ENCODE results near the gene CIC.
A peak's percentile ranks its signal among the peaks of the same experiment; 100 is the strongest.

Gene CIC

DNA sequence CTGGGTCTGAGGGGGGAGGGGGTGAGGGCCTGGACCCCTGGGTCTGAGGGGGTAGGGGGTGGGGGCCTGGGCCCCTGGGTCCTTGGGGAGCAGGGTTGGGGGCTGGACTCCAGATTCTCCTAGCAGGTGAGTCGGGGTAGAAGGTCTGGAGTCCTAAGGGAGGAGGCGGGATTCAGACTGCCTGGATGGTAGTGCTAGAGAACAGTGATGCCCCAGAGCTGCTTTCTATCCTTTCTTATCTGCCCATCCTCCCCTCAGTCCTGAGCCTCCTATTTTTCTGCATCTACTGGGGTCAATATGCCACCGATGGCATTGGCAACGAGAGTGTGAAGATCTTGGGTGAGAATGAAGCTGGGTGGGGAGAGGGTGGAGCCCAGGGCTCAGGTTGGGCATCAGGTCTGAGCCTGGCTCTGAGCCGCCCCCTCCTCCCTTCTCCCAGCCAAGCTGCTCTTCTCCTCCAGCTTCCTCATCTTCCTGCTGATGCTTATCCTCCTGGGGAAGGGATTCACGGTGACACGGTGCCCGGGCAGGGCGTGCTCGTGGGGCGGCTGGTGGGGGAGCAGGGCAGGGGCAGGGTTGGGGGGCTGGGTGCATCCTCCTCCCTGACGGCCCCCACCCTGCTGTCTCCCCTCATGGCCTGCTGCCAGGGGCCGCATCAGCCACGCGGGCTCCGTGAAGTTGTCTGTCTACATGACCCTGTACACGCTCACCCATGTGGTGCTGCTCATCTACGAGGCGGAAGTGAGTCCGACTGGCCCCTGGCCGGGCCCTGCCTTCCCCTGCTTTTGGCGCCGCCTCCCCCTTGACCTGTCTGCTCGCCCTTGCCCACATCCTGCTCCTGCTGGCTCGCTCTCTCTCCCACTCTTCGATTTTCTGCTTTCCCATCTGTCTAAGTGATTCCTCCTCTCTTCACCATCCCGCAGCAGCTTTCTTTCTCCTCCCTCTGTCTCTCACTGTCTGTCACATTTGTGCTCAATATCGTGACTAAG lies 47.5 kb downstream of the CIC start:
- no peaks in the 10 kb centered on the region for H4K20me1 ChIP-seq (ENCODE audit: insufficient read depth, low read length)
- H3K4me1 ChIP-seq (ENCODE audit: low read length): peaks cover 3% of the 10 kb centered on the region; the same call in 1 of the 2 replicates
- H3K9ac ChIP-seq (ENCODE audit: low read length): no peak overlapping the region
- no peak for TF ChIP-seq EZH2 (optimal IDR thresholded peaks at IDR 0.05; ENCODE audit: low read depth, low read length)
- TF ChIP-seq EZH2phosphoT487 (IDR thresholded peaks at IDR 0.05; ENCODE audit: low read length): no peak
- TF ChIP-seq, protein P1, sequence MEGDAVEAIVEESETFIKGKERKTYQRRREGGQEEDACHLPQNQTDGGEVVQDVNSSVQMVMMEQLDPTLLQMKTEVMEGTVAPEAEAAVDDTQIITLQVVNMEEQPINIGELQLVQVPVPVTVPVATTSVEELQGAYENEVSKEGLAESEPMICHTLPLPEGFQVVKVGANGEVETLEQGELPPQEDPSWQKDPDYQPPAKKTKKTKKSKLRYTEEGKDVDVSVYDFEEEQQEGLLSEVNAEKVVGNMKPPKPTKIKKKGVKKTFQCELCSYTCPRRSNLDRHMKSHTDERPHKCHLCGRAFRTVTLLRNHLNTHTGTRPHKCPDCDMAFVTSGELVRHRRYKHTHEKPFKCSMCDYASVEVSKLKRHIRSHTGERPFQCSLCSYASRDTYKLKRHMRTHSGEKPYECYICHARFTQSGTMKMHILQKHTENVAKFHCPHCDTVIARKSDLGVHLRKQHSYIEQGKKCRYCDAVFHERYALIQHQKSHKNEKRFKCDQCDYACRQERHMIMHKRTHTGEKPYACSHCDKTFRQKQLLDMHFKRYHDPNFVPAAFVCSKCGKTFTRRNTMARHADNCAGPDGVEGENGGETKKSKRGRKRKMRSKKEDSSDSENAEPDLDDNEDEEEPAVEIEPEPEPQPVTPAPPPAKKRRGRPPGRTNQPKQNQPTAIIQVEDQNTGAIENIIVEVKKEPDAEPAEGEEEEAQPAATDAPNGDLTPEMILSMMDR (IDR thresholded peaks at IDR 0.05; ENCODE audit: low read length): no peak
- no peaks in the 10 kb centered on the region for H3K79me2 ChIP-seq (ENCODE audit: low read length)
- H3K27me3 ChIP-seq (replicated peaks; ENCODE audit: insufficient read depth, low read length): peaks cover 55% of the 10 kb centered on the region
- no peak for DNase-seq
- no peaks in the 10 kb centered on the region for H3K9me2 ChIP-seq (replicated peaks; ENCODE audit: insufficient read depth, low read length)
- no peaks in the 10 kb centered on the region for H3F3A ChIP-seq (ENCODE audit: insufficient read depth, low read length)
- H3K27ac ChIP-seq (ENCODE audit: low read length): no peak overlapping the region
- peak overlapping the region; percentile 57 for H2AFZ ChIP-seq (ENCODE audit: low read length)
- peak overlapping the region; percentile 55 for H3K4me2 ChIP-seq (ENCODE audit: low read depth, low read length)
- no peaks in the 10 kb centered on the region for H3K36me3 ChIP-seq (replicated peaks; ENCODE audit: insufficient read depth, low read length)
- 0 out of 2 replicates have a peak overlapping the region, but pooled peaks have one; percentile 5 for H3K4me3 ChIP-seq (ENCODE audit: low read length)
- no peaks in the 10 kb centered on the region for H3K9me3 ChIP-seq (replicated peaks; ENCODE audit: insufficient read depth, low read length)

DNA sequence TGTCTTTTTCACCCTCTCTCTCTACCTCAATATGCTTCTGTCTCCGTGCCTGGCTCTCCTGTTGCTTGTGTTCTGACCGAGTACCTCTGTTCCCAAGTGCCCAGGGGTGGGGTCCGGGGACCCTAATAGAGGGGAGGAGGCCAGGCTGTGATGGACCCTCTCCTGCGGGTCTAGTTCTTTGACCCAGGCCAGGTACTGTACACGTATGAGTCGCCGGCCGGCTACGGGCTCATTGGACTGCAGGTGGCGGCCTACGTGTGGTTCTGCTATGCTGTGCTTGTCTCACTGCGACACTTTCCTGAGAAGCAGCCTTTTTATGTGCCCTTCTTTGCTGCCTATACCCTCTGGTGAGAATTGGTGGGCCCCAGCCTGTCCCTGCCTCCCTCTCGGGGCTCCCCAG lies 48.5 kb downstream of the CIC start:
- Histone ChIP-seq H3K27ac (ENCODE audit: low read length) (no peak overlapping the region), H4K20me1 (ENCODE audit: insufficient read depth, low read length) (no peaks in the 10 kb centered on the region), H3K79me2 (ENCODE audit: low read length) (no peaks in the 10 kb centered on the region), H3K36me3 (replicated peaks; ENCODE audit: insufficient read depth, low read length) (no peaks in the 10 kb centered on the region), H2AFZ (ENCODE audit: low read length) (no peak overlapping the region), H3K9me2 (replicated peaks; ENCODE audit: insufficient read depth, low read length) (no peaks in the 10 kb centered on the region), H3F3A (ENCODE audit: insufficient read depth, low read length) (no peaks in the 10 kb centered on the region), H3K9me3 (replicated peaks; ENCODE audit: insufficient read depth, low read length) (no peaks in the 10 kb centered on the region), H3K4me3 (ENCODE audit: low read length) (no peak overlapping the region), H3K27me3 (replicated peaks; ENCODE audit: insufficient read depth, low read length) (peaks cover 55% of the 10 kb centered on the region), H3K4me2 (ENCODE audit: low read depth, low read length) (no peak overlapping the region), H3K9ac (ENCODE audit: low read length) (no peak overlapping the region), H3K4me1 (ENCODE audit: low read length) (peaks cover 3% of the 10 kb centered on the region; the same call in 1 of the 2 replicates)
- DNase-seq: no peak
- no peak for TF ChIP-seq EZH2 (optimal IDR thresholded peaks at IDR 0.05; ENCODE audit: low read depth, low read length)
- TF ChIP-seq, protein P1 (IDR thresholded peaks at IDR 0.05; ENCODE audit: low read length): no peak
- TF ChIP-seq EZH2phosphoT487 (IDR thresholded peaks at IDR 0.05; ENCODE audit: low read length): no peak

DNA sequence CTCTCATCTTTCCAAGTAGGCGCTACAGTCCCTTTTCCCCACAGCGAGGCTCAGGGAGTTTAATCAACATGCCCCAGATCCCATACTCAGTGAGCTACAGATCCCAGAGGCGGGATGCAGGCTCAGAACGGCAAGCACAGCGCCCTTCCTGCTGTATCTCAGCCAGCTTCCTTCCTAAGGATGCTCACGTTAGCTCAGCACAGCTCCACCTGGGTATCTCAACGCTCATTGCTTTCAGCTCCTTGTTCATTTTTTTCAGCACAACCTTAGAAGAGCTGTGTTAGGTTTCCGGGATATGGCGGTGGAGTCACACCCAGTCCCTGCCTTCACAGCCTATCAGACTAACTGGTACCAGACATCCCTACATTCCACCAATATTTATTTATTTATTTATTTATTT lies 53.3 kb downstream of the CIC start:
- peaks cover 46% of the 10 kb centered on the region for H3K27me3 ChIP-seq (replicated peaks; ENCODE audit: insufficient read depth, low read length)
- H3K4me3 ChIP-seq (ENCODE audit: low read length): no peak overlapping the region
- H2AFZ ChIP-seq (ENCODE audit: low read length): no peak overlapping the region
- H3K36me3 ChIP-seq (replicated peaks; ENCODE audit: insufficient read depth, low read length): no peaks in the 10 kb centered on the region
- DNase-seq: no peak
- TF ChIP-seq EZH2phosphoT487 (IDR thresholded peaks at IDR 0.05; ENCODE audit: low read length): no peak
- TF ChIP-seq, protein P1 (IDR thresholded peaks at IDR 0.05; ENCODE audit: low read length): no peak
- TF ChIP-seq EZH2 (optimal IDR thresholded peaks at IDR 0.05; ENCODE audit: low read depth, low read length): no peak
- H3K4me1 ChIP-seq (ENCODE audit: low read length): no peaks in the 10 kb centered on the region
- H3K9ac ChIP-seq (ENCODE audit: low read length): no peak overlapping the region
- no peaks in the 10 kb centered on the region for H3K9me2 ChIP-seq (replicated peaks; ENCODE audit: insufficient read depth, low read length)
- H3K9me3 ChIP-seq (replicated peaks; ENCODE audit: insufficient read depth, low read length): no peaks in the 10 kb centered on the region
- no peak overlapping the region for H3K27ac ChIP-seq (ENCODE audit: low read length)
- no peaks in the 10 kb centered on the region for H4K20me1 ChIP-seq (ENCODE audit: insufficient read depth, low read length)
- H3K4me2 ChIP-seq (ENCODE audit: low read depth, low read length): no peak overlapping the region
- no peaks in the 10 kb centered on the region for H3F3A ChIP-seq (ENCODE audit: insufficient read depth, low read length)
- H3K79me2 ChIP-seq (ENCODE audit: low read length): peaks cover 17% of the 10 kb centered on the region
